Activated naive CD4-positive, alpha-beta T cell treated with anti-CD3 and anti-CD28 coated beads, Interleukin-2, amount 10 ng/mL, durations not matched to agents 7 days and 5 days (primary cell): Measurements from ENCODE around the gene PLPP2.

Source experiments
- CTCF ChIA-PET: fragments of 350-600 bp; sonication (Branson Sonifier 250); formaldehyde crosslinking; loops from one replicate; lab custom pipeline; 2021; ENCODE audit warnings: antibody characterized with exemption; lab: Charles Lee
- DNase-seq: peaks from one replicate; pipeline ENCODE4 v3.0.0-alpha.2; 2020
- H3K27ac Mint-ChIP-seq: one replicate; pipeline ENCODE4 v1.8.0; 2021; ENCODE audit warnings: mild to moderate bottlenecking, moderate library complexity, mixed read lengths
- H3K27me3 Mint-ChIP-seq: one replicate; pipeline ENCODE4 v1.8.0; 2021; ENCODE audit warnings: mild to moderate bottlenecking, mixed read lengths
- H3K36me3 Mint-ChIP-seq: one replicate; pipeline ENCODE4 v1.8.0; 2021; ENCODE audit warnings: mixed read lengths
- H3K4me1 Mint-ChIP-seq: one replicate; pipeline ENCODE4 v1.8.0; 2021; ENCODE audit warnings: mixed read lengths
- H3K4me3 Mint-ChIP-seq: one replicate; pipeline ENCODE4 v1.8.0; 2021; ENCODE audit warnings: mild to moderate bottlenecking, moderate library complexity, mixed read lengths
- H3K9me3 Mint-ChIP-seq: one replicate; pipeline ENCODE4 v1.8.0; 2021; ENCODE audit warnings: mixed read lengths

The PLPP2 gene

DNA sequence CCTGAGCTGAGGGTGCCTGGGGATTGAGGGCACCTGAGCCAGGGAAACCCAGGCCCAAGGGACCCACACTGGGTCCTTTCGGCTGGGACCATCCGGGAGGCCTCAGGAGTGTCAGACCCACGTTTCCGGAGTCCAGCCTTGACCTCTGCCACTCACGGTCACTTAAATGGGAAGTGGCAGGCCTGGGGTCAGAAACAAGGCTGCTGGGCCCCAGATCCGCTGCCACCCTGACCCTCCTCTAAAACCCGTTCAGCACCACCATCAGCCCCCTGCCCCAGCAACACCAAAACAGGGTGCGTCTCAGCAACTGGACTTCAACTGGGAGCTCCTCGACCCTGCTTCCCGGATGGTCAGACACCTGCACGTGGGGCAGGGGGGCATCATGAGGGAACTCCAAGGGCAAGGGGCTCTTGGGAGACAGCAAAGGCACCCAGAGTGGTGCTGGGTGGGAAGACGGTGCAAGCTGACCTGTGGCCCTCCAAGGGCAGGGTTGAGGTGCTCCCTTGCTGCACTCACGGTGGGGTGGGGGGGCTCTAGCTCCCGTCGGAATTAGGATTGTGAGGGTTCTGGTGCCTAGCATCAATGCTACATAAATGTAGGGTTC lies 1.2 kb upstream of the PLPP2 start:
- H3K4me3 Mint-ChIP-seq: no peak overlapping the region
- no peaks in the 10 kb centered on the region for H3K36me3 Mint-ChIP-seq
- peaks cover 83% of the 10 kb centered on the region for H3K27me3 Mint-ChIP-seq
- CTCF ChIA-PET: interaction anchor here (1.0 kb wide), 1 partner anchor 25 kb away, joined by 4 read pairs; no protein-coding TSS in a partner anchor
- H3K27ac Mint-ChIP-seq: peak overlapping the region; percentile 4
- no peak for DNase-seq
- H3K4me1 Mint-ChIP-seq: peaks cover 5% of the 10 kb centered on the region
- H3K9me3 Mint-ChIP-seq: no peaks in the 10 kb centered on the region

DNA sequence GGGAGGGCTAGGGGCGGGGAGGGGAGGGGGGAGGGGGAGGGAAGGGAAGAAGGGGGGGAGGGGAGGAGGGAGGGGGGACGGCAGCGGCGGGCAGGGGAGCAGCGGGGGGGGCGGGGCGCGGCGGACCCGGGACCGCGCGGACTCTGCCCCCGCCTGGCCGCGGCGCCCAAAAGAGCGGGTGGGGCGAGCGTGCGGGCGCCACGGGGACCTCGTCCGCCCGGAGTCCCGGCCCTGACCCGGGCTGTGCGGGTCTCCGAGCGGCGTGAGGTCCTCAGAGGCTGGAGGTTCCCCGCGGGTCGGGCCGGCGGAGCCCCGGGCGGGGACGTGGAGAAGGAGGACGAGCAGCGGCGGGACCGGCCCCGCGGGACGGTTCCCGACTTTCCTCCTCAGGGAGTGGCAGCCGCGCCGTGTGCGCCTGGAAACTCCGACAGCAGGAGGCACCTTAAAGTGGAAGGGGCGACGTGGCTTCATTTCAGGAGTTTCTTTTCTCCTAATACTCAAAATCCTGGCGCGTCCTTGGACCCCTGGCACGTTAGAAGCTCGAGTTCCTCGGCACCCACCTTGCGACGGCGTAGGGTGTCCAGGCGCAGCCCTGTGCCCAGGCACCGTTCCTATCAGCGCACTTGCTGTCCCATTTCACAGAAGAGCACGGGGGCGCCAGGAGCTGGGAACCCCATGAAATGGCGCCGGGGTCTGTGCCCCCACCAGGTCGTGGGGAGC lies 518 bp upstream of the PLPP2 start:
- Mint-ChIP-seq H3K4me3 (no peak overlapping the region), H3K36me3 (no peaks in the 10 kb centered on the region), H3K4me1 (peaks cover 5% of the 10 kb centered on the region), H3K27ac (no peak overlapping the region), H3K27me3 (peaks cover 82% of the 10 kb centered on the region), H3K9me3 (no peaks in the 10 kb centered on the region)
- CTCF ChIA-PET: interaction anchor here (1.0 kb wide), 1 partner anchor 24 kb away, joined by 4 read pairs; no protein-coding TSS in a partner anchor
- no peak for DNase-seq

DNA sequence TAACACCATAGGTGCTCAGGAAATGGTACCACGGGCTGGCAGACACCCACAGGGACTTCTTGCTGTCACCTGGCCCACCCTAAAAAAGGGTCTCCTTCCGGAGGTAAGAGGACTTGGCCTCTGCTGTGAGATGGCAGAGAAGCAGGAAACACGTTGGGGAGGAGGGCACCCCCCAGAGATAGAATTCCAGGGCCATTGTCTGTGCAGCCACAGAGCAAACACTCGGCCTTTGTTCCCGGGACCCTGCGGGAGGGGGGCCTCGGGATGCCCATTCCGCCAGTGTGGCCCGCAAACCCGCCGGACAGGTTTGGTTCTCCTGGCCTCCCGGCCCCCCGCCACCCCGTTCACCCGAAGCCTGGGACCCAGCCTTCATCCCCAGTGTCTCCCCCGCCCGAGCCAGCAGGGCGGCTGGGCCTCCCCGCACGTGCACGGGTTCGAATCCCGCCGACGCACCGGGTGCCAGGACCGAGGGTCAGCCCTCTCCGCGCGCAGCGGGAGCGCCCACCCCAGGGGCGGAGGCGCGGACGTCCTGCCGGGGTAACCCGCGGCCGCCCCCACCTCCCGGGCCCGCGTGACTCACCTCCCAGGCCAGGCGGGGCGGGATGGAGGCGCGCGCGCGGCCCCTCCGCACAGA lies 714 bp downstream of the PLPP2 start:
- no peak overlapping the region for H3K27ac Mint-ChIP-seq
- CTCF ChIA-PET: interaction anchor here (0.6 kb wide), 1 partner anchor 18 kb away, joined by 3 read pairs; no protein-coding TSS in a partner anchor
- peaks cover 70% of the 10 kb centered on the region for H3K27me3 Mint-ChIP-seq
- H3K36me3 Mint-ChIP-seq: no peaks in the 10 kb centered on the region
- H3K4me3 Mint-ChIP-seq: no peak overlapping the region
- no peaks in the 10 kb centered on the region for H3K9me3 Mint-ChIP-seq
- peaks cover 5% of the 10 kb centered on the region for H3K4me1 Mint-ChIP-seq
- DNase-seq: no peak

DNA sequence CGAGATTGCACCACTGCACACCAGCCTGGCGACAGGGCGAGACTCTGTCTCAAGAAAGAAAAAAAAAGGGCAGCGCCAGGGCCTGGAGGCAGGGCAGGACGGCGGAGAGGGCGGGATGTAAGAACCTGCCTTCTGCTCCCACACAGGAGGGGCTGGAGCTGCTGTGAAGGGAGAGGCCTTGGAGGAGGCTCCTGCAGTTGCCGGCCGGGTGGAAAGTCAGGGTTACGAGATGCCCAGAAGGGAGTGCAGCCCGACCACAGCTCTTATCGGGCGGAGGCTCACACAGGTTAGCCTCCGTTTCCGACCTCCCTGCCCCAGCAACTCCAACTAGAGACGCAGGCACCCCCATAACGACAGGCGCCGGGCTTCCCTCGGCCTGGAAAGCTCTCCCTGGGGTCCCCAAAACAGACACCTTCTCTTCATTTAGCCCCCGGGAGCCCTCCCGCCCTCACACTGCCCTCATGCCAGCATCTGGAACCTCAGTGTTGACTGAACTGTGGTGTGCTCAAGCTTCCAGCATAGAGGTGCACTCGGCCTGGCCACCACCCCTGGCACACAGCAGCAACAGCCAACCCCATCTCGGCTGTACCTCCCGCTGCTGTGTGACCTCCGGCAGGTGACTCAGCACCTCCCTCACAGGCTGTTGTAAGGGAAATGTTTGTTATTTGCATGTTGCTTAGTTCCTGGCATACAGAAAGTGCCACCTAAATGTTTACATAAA lies 1.4 kb downstream of the PLPP2 start:
- Mint-ChIP-seq H3K9me3 (no peaks in the 10 kb centered on the region), H3K27ac (no peak overlapping the region), H3K4me3 (no peak overlapping the region), H3K27me3 (peaks cover 63% of the 10 kb centered on the region), H3K36me3 (no peaks in the 10 kb centered on the region), H3K4me1 (peaks cover 5% of the 10 kb centered on the region)
- peak; percentile 50 for DNase-seq
- CTCF ChIA-PET: interaction anchor here (0.6 kb wide), 1 partner anchor 17 kb away, joined by 3 read pairs; no protein-coding TSS in a partner anchor

DNA sequence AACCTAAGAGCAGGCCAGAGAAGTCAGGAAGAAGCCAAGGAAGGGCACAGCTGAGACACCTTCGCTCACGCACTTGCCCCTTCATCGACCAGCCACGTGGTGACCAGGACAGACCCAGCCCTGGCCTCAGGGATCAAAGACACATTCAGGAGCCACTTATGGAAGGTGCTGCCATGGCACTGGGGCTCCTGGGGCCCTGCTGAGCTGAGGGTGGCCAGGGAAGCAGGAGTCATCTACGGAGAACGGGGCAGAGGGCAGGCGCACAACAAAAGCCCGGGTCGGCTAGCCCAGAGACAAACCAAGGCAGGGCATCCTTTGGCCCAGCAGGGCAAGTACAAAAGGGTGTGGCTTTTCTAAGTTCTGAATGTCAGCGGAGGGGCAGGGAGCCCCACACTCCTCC lies 2.3 kb downstream of the PLPP2 start:
- H3K27me3 Mint-ChIP-seq: peaks cover 54% of the 10 kb centered on the region
- H3K27ac Mint-ChIP-seq: no peak overlapping the region
- no peaks in the 10 kb centered on the region for H3K9me3 Mint-ChIP-seq
- no peaks in the 10 kb centered on the region for H3K36me3 Mint-ChIP-seq
- DNase-seq: no peak
- no peak overlapping the region for H3K4me3 Mint-ChIP-seq
- CTCF ChIA-PET: no interaction called here
- peaks cover 5% of the 10 kb centered on the region for H3K4me1 Mint-ChIP-seq

DNA sequence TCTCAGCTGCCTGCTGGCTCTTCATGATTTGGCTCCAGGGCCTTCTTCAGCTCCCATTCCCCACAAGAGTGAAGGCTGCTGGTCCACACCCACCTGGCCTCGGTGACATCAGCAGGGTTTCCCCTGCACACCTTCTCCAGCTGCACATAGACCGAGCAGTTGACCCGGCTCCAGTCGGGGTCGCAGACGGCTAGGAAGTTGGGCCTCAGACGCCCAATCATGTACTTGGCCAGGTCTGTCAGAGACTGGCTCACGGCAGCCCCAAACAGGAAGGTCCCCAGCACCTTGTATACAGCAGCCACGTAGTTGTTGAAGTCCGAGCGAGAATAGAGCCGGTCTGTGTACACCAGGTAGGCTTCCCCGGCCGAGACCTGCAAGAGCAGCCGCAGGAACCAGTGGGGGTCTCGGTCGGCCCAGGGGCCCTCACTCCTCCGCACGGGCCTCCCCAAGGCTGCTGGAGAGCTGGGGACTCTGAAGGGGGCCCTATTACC lies 3.8 kb downstream of the PLPP2 start:
- H3K9me3 Mint-ChIP-seq: no peaks in the 10 kb centered on the region
- peaks cover 5% of the 10 kb centered on the region for H3K4me1 Mint-ChIP-seq
- H3K4me3 Mint-ChIP-seq: no peak overlapping the region
- no peaks in the 10 kb centered on the region for H3K36me3 Mint-ChIP-seq
- CTCF ChIA-PET: no interaction called here
- H3K27ac Mint-ChIP-seq: no peak overlapping the region
- peaks cover 39% of the 10 kb centered on the region for H3K27me3 Mint-ChIP-seq
- no peak for DNase-seq

DNA sequence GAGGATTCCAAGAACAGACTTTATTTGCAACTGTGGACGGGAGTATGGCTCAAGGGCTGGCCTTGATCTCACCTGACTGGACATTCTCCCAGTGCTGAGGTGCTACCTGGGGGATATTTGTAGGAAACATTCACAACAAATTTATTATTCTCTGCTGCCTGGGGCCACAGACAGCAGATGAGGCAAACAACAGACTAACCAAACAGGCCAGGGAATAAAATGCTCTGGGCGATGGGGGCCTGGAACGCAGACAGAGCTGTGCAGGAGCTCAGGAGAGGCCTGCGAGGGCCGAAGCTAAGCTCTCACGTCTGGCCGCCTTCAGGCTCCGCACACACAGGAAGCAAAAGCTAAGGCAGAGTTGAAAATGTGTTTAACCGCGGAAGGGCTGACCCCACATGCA lies 7.8 kb downstream of the PLPP2 start:
- no peak for DNase-seq
- no peaks in the 10 kb centered on the region for H3K36me3 Mint-ChIP-seq
- H3K4me3 Mint-ChIP-seq: no peak overlapping the region
- no peaks in the 10 kb centered on the region for H3K4me1 Mint-ChIP-seq
- CTCF ChIA-PET: no interaction called here
- no peaks in the 10 kb centered on the region for H3K9me3 Mint-ChIP-seq
- no peak overlapping the region for H3K27ac Mint-ChIP-seq
- H3K27me3 Mint-ChIP-seq: peaks cover 19% of the 10 kb centered on the region

DNA sequence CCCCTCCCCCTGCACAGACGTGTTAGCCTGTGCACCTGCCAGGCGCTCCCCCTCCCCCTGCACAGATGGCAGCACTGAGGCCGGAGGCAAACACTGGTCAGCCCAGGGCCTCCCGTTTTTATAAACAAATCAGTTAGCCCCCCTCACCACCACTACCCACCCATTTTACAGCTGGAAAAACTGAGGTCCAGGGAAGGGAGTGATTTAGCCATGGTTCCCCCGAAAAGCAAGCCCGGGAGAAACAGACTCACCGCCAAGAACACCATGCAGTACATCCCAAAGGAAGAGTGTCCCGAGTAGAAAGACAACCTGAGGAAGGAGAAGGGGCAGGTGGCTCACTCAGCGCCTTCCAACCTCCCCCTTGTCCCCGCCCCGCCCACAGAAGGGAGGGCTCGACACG lies 8.7 kb downstream of the PLPP2 start:
- DNase-seq: no peak
- Mint-ChIP-seq H3K4me1 (no peaks in the 10 kb centered on the region), H3K27ac (no peak overlapping the region), H3K4me3 (no peak overlapping the region), H3K9me3 (no peaks in the 10 kb centered on the region), H3K27me3 (peaks cover 15% of the 10 kb centered on the region), H3K36me3 (no peaks in the 10 kb centered on the region)
- CTCF ChIA-PET: no interaction called here

DNA sequence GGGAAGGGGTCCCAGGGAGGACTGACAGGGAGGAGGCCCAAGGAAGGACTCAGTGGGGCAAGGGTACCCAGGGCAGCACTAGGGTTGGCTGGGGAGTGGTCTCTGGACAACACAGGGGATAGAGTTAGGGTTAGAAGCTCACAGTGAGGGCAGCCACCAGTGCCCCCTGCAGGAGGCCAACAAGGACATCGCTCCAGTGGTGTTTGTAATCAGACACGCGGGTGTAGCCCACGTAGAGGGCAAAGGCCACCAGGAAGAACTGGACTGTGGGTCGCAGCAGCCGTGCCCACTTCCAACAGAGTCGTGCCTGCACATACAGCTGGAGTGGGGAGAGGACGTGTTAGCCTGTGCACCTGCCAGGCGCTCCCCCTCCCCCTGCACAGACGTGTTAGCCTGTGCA lies 9.2 kb downstream of the PLPP2 start:
- H3K4me1 Mint-ChIP-seq: no peaks in the 10 kb centered on the region
- H3K36me3 Mint-ChIP-seq: no peaks in the 10 kb centered on the region
- H3K4me3 Mint-ChIP-seq: no peak overlapping the region
- CTCF ChIA-PET: no interaction called here
- peaks cover 20% of the 10 kb centered on the region for H3K27me3 Mint-ChIP-seq
- no peak for DNase-seq
- no peak overlapping the region for H3K27ac Mint-ChIP-seq
- H3K9me3 Mint-ChIP-seq: no peaks in the 10 kb centered on the region

DNA sequence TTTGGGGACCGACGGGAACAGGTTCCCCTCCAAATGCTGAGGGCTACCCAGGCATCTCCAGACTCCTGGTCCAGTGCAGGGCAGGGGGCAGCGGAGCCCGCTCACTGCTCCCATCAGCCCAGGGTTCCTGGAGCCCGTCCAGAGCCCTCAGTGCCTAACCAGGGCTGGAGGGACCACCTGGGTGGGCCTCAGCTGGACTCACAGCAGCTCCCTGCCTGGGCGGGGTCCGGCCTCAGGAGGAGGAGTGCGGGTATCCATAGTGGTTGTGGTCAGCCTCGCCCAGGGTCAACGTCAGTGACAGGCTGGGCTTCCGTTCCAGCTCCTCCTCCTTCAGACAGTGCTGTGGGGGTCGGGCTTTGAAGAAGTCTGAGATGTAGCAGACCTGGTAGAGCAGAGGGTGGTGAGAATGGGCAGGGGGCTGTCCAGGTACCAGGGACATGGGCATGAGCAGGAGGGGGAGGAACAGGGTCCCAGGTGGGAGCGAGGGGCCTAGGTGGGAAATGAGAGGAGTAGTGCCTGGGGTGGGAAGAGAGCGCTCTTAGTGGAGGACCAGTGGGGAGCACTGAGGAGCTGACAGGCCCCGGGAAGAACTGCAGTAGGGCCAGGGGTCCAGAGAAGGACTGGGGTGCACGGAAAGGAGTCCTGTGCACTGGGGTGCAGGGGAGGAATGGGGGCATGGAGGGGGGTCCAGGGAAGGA lies 9.9 kb downstream of the PLPP2 start:
- Mint-ChIP-seq H3K4me3 (no peak overlapping the region), H3K9me3 (no peaks in the 10 kb centered on the region), H3K4me1 (no peaks in the 10 kb centered on the region), H3K27ac (no peak overlapping the region), H3K27me3 (peaks cover 20% of the 10 kb centered on the region), H3K36me3 (no peaks in the 10 kb centered on the region)
- no peak for DNase-seq
- CTCF ChIA-PET: no interaction called here

DNA sequence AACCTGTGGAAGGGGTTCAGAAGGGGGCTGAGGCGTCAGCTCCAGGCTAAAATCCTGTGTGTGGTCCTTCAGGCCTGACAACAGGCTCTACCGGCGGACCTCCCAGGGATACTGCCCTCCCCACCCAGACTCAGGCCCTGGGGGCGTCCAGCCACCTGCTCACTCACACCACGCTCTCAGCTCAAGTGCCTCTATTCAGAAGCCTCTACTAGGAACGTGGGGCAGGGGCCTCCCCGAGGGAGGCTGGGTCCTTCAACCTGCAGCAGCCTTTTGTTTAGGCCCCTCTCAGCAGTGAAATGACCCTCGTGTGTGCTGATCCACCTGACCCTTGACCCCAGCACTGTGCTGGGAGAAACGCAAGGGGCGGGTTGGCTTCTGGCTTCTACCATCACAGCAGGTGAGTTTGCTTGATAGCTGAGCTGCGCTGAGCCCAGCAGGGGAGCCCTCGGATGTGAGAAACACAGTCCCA lies 10.6 kb downstream of the PLPP2 start:
- Mint-ChIP-seq H3K9me3 (no peaks in the 10 kb centered on the region), H3K4me3 (no peak overlapping the region), H3K4me1 (no peaks in the 10 kb centered on the region), H3K36me3 (no peaks in the 10 kb centered on the region), H3K27ac (no peak overlapping the region), H3K27me3 (peaks cover 24% of the 10 kb centered on the region)
- CTCF ChIA-PET: interaction anchor here (1.0 kb wide), 1 partner anchor 13 kb away, joined by 3 read pairs; no protein-coding TSS in a partner anchor
- DNase-seq: no peak

DNA sequence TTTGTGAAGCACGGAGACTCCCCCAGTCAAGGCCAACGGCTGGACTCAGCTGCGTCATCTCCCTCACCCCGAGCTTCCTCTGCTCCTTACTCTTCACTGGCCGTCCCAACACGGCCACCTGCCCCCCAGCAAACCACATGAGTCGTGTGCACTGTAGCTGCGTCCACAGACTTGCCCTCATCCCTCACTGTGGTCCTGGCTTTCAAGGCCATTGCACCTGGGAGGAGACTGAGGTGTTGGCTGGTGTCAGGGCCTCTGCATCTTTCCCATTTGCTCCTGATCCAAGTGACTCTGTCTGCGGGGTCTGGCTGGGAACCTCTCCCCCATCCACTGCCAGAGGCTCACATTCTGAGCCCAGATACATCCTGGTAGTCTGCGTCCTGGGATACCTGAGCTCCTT lies 11.5 kb downstream of the PLPP2 start:
- H3K9me3 Mint-ChIP-seq: no peaks in the 10 kb centered on the region
- CTCF ChIA-PET: interaction anchor here (1.0 to 1.1 kb wide), 2 partner anchors 12 to 231 kb away, joined by 3 read pairs; no protein-coding TSS in a partner anchor
- no peaks in the 10 kb centered on the region for H3K4me1 Mint-ChIP-seq
- DNase-seq: no peak
- no peak overlapping the region for H3K4me3 Mint-ChIP-seq
- H3K36me3 Mint-ChIP-seq: no peaks in the 10 kb centered on the region
- H3K27ac Mint-ChIP-seq: no peak overlapping the region
- peaks cover 29% of the 10 kb centered on the region for H3K27me3 Mint-ChIP-seq

DNA sequence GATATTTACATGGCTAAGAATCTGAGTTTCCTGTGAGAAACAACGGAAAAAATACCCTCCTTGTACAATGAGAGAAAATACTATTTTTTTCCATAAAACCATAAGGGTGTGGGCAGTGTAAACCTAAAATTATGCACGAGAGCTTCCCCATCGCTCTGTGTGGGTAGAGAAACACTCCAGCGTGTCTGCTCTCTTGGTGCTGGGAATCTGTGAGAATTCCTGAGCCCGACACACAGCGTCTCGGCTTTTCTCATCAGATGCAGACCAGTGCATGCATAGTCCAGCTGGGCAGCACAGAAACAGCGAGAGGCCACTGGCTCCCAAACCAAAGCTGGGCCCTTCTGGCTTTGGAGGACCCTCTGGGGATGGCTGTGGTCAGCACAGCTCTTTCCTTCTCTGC lies 12.0 kb downstream of the PLPP2 start:
- no peaks in the 10 kb centered on the region for H3K4me1 Mint-ChIP-seq
- peaks cover 30% of the 10 kb centered on the region for H3K27me3 Mint-ChIP-seq
- H3K9me3 Mint-ChIP-seq: no peaks in the 10 kb centered on the region
- H3K36me3 Mint-ChIP-seq: no peaks in the 10 kb centered on the region
- no peak overlapping the region for H3K27ac Mint-ChIP-seq
- no peak overlapping the region for H3K4me3 Mint-ChIP-seq
- DNase-seq: no peak
- CTCF ChIA-PET: interaction anchor here (1.1 kb wide), 1 partner anchor 232 kb away, joined by 3 read pairs; no protein-coding TSS in a partner anchor
